Left renal cortex interstitium (tissue), 4 donors: Measurements from ENCODE around the gene RHBG. TPM values are rescaled to one million over a fixed set of nuclear protein-coding genes. Genes with fewer than 3 reads are reported as not detected.

ENCODE experiments used
- DNase-seq, 4 donors: peaks; one replicate each; pipeline ENCODE4 v3.0.0-alpha.2; 2013; ENCODE audit warnings: low read depth in 4 of 4, low spot score in 2 of 4, missing footprints in 1 of 4
- polyA plus RNA-seq, 4 donors: library from polyadenylated mRNA; unstranded; fragments of 120-200 nt; gene quantifications; one replicate each; pipeline ENCODE4 v1.2.1, GENCODE V29; 2013; ENCODE audit not compliant: insufficient read length in 4 of 4

Gene RHBG
- polyA plus RNA-seq, 4 donors, result 8.0 to 24.3 (median 17.0) TPM

DNA sequence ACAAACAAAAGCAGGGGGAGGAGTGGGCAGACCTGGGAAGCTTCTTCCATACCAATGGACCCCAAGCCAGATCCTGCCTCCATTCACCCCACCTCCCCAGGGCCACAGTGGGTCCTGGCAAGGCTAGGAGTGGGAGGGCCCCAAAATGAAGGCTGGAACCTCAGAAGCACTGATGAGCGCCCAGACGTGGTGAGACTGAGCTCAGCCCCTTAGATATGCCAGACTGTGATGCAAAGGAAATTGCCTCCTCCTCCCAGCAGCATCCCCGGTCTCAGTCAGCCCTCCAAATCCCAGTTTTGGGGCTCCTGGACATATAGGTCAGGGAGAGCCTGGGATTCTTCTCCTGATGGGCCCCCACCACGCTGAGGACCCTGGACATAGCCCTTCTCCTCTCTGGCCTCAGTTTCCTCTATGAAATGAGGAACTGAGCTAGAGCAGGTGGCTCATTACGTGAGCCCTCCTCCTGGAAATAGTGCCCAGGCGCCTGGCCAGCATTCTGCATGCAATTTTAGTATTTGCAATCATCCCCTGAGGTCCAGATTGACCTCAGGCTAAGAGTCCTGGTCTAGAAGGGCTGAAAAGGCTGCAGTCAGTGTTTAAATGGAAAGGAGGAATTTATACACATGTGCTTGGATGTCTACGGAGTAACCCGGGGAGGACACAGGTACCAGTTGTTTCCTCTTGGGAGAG lies 33.5 kb downstream of the RHBG start:
- DNase-seq, result no peak

GRCh38 chr1:156405670-156406069 lies 36.7 kb downstream of the RHBG start:
- no peak for DNase-seq

DNA sequence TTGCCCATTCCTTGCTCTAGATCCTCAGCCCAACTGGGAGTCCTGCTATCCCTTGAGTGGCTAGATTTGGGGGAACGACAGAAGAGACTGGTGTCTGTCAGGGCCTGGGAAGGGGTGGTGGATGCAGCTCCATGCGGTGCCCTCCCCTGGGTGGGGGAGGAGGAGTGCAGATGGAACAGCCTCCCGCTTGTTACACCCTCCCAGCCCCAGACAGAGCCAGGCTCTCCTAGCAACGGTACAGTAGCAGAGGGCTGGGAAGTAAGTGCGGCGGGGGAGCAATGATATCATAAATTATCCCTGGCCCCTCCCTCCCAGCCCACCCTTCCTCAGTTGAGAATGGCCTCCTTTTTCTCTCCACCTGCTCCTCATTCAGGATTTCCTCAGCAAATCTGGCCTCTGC lies 37.2 kb downstream of the RHBG start:
- DNase-seq, result no peak

- DNase-seq, result no peak
These were observed 38.3 kb downstream of the RHBG start for GRCh38 chr1:156407344-156407743.

GRCh38 chr1:156407760-156408159 lies 38.7 kb downstream of the RHBG start:
- DNase-seq, result no peak

DNA sequence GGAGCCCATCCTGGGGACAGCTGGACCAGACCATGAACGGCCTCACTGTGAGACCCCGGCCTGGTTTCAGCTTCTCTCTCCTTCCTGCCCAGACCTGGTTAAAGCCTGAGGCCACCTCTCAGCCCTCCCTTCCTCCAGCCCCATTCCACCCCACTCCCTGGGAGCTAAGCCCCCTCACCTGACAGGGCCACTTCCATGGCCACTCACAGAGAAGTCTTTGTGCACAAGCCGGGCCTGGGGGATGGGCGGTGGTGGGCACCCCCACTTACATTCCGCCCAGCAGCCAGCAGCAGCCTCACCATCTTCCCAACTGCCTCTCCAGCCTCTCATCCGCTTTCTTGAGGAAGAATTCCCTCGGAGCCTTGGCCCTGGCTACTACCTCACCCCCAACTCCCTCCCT lies 40.4 kb downstream of the RHBG start:
- no peak for DNase-seq

- no peak for DNase-seq
These were observed 41.2 kb downstream of the RHBG start for GRCh38 chr1:156410238-156410637.

GRCh38 chr1:156410740-156411139 lies 41.7 kb downstream of the RHBG start:
- DNase-seq, result no peak

DNA sequence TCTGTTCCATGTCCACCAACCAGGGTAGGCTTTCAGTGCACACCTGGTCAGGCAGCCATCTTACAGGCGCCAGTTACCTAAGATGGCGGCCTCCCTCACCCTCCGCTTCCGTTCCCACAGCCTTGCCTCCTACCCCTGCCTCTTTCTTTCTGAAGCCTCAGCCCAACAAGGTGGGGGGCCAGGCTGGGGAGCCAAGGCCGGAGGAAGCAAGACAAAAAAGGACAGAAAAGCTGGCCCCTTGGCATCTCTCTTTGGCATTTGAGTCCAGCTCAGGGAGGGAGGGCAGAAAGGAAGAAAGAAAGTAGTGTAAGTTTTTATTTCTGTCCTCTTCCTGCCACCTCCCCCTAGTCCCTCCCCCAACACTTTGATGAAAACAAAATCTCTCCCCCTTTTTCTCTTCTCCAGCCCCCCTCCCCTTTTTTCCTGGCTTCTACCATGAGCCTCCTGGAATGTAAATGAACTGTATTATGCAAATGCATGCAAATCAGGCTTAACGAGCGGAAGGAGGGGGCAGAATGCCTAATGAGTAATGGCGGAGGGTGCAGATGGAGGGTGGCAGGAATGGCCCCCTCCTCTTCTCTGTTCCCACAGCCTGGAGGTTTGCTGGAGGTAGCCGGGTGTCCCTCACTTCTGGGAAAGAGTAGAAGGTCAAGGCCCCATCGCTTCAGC lies 43.8 kb downstream of the RHBG start:
- DNase-seq, result no peak

DNA sequence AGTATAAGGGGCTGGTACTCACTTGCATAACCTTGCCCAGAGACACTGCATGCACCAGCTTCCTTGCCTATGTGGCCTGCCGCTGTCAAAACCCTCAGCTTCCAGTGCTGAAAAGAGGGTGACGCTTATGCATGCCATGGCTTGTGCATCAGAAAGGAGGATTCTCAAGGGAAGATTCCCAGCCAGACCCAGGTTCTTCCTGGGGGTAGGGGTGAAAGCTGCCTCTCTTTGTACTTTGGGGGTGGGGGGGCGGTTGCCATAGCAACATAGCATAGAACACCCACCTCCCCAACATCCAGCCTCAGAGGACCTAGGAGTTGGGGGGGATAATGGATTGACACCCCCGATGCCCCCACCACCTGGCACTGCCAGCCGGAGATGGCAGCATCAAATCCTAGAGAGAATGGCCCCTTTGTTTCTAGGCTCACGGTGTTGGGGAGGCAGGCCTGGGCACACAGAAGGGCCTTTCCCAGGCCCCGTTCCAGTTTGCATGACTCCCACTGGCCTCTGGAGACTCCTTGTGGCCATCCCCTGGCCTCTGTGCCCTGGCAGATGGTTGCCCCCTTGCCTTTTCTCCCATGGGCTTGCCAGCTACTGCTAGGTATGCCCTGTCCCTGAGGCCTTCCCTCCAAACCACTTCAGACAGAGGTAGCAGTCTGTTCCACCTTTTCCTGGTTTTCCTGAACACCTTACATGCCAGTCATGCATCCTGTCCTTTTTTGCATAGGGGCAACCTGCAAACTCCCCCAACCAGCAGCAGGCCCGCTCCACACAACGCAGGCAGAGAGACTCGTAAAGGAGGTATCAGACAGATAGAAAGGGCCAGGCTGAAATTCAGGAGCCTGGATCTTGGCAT lies 44.6 kb downstream of the RHBG start:
- DNase-seq, result no peak

DNA sequence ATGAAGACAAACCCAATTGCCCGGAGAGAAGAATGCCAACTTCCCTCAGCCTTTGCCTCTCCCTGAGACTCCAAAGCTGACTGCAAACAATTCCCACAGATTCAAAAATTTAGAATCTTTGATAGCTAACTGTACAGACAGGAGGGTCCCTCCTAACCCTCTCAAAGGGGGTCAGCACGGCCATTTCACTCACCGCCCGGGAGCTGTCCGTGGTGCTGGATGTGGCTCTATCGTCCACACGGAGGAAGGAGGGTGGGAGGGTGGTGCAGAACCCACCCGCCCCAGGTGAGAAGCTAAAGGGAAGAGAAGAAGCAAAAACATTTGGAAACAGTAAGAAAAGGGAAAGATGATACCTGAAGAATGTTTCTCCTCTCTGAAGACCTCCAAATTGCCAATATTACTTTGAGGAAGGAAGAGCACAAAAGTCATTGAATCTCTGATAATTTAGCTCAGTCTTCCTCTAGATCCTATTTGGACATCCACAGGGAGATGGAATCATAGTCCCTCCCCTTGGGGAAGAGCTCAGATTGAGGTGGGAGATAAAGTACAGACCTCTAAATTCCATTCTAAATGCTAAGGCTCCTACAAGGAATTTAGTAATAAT lies 45.6 kb downstream of the RHBG start:
- no peak for DNase-seq

DNA sequence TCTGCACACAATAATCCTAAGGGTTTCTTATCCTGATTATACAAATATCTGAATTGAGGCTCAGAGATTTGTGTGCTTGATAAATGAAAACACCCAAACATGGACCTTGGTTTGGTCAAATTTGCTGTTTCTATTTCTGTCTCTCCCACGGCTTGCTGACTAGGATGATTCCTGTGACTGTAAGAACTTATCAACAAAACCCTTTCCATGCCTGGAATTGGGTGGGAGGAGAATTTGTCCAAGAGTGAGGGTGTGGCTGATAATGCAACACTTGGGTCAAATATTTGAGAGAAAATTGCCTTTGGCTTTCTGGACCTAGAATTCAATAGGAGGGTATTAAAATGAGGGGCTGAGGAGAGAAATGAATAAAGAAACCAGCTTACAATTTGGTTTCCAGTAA lies 48.0 kb downstream of the RHBG start:
- DNase-seq, result no peak

GRCh38 chr1:156417401-156418020 lies 48.5 kb downstream of the RHBG start:
- no peak for DNase-seq

DNA sequence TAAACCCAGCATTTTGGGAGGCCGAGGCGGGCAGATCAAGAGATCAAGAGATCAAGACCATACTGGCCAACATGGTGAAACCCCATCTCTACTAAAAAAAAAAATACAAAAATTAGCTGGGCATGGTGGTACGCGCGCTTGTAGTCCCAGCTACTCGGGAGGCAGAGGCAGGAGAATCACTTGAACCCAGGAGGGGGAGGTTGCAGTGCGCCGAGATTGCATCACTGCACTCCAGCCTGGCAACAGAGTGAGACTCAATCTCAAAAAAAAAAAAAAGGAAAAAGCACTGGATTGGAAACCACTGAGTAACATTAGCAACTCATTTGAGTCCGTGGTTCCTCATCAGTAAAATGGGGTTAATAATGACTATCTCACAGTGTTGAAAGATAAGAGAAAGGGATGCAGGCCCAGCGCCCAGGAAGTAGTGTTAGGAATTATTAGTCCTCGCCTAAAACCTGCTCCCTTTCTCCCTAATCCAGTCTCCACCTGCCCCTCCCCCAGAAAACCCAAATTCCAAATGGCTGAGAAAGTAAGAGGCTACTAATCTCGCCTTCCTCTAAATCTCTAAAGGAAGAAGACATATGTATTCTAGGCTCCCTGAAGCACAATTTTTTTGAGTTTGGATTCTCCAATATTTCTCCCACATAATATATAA lies 49.5 kb downstream of the RHBG start:
- DNase-seq, result no peak

- no peak for DNase-seq
These were observed 50.8 kb downstream of the RHBG start for GRCh38 chr1:156419854-156420204.

- DNase-seq, result no peak
These were observed 51.4 kb downstream of the RHBG start for GRCh38 chr1:156420205-156421061.

DNA sequence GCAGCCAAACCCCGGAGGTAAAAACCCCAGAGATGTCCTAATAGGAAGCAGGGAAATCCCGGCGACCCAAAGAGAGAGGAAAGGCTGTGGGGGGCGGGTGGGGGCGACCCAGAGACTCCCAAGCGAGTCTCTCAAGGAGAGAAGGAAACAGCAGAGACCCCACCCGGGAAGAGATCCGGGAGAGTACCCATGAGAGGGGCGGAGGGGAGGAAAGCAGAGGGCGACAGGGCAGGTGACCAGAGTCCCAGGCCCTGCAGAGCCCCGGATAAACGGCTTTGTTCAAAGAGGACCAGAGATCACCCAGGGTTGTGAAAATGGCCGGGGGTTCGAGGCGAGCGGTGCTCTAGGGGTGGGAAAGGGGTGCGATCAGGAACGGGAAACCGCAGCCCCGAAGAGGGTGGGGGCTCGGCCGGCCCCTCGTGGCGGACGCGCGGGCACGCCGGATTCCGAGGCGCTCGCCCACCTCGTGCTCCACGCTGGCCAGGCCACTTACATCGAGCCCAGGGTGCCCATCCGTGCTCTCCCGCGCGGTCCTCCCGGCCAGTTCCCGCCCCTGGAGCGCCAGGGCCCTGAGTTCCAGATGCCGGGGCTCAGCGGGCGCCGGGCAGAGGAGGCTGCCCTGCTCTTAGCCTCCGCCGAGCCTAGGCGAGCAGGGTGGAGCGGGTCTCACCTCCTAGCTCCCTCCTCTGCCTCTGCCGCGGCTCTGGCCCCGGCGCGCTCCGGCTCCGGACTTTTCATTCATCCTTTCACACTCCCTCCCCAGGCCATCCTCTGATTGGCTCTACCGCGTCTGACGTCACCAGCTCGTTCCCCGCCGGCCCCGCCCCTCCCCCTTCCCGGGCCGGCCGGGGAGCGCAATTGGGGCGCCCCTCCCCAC lies 52.3 kb downstream of the RHBG start:
- DNase-seq, result no peak

DNA sequence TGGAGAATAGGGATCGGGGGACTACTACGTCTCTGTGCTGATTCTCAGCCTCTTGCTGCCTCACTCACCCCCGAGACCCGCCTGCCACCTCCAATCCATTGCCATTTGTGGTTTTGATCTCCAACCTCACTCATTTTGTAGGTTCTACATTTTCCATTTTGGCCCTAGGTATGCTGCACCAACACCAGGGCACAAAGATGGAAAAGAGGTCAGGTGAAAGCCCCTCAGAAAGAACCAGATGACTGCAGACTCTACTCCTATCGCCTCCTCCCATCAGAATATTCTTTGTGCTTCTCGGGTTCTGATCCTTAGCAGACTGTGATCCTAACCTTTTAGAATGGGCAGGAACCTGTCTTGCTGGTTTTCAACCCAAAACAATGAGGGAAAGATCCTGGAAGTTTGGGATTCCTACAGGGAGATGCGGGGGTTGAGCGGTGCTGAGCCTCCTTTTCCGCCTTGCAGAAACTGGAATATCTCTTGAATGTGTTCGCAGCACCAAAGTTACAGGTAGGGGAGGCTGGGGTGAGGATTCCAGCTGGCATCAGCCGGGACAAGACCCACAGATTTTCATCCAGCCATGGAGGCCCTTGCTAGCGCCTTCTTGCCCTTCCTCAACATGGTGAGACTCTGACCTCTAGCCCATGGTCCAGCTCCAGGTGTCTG lies 53.1 kb downstream of the RHBG start:
- DNase-seq, result no peak
